ENCODE data around the gene KRTAP5-7. TPM values are rescaled to one million over a fixed set of nuclear protein-coding genes. Genes with fewer than 3 reads are reported as not detected.

The KRTAP5-7 gene
- total and polyA plus RNA-seq, 11 donors, result not detected

DNA sequence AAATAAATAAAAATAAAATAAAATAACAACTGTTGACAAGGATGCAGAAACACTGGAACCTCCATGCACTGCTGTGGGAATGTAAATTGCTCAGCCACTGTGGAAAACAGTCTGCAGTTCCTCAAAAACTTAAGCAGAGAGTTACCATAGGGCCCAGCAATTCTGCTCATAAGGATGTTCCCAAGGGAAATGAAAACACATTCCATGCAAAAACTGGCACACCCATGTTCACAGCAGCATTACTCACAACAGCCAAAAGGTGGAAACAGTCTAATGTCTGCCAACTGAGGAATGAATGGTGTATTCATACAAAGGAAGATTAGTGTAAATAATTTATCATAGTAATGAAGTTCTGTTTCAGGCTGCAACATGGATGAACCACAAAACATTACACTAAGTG is 35.1 kb downstream of the KRTAP5-7 start:
- intact Hi-C loops (cut with DNase I), result loop anchor here in 1 of 10 donors (10.0 kb wide), 1 partner anchor 57 kb away; no protein-coding TSS in a partner anchor
- no peak overlapping the region for H3K4me3 ChIP-seq
- peaks cover 0 to 33% (median 8%) of the 10 kb centered on the region in 9 donors for H3K27me3 ChIP-seq
- no peak for TF ChIP-seq POLR2A (IDR thresholded peaks at IDR 0.05)
- TF ChIP-seq, protein P1, sequence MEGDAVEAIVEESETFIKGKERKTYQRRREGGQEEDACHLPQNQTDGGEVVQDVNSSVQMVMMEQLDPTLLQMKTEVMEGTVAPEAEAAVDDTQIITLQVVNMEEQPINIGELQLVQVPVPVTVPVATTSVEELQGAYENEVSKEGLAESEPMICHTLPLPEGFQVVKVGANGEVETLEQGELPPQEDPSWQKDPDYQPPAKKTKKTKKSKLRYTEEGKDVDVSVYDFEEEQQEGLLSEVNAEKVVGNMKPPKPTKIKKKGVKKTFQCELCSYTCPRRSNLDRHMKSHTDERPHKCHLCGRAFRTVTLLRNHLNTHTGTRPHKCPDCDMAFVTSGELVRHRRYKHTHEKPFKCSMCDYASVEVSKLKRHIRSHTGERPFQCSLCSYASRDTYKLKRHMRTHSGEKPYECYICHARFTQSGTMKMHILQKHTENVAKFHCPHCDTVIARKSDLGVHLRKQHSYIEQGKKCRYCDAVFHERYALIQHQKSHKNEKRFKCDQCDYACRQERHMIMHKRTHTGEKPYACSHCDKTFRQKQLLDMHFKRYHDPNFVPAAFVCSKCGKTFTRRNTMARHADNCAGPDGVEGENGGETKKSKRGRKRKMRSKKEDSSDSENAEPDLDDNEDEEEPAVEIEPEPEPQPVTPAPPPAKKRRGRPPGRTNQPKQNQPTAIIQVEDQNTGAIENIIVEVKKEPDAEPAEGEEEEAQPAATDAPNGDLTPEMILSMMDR (IDR thresholded peaks at IDR 0.05), result no peak
- no peak for DNase-seq
- no peaks in the 10 kb centered on the region for H3K36me3 ChIP-seq
- no peak for ATAC-seq
- no peaks in the 10 kb centered on the region for H3K4me1 ChIP-seq
- peaks cover 0 to 6% (median 0%) of the 10 kb centered on the region in 12 donors for H3K9me3 ChIP-seq
- H3K27ac ChIP-seq, result no peak overlapping the region

DNA sequence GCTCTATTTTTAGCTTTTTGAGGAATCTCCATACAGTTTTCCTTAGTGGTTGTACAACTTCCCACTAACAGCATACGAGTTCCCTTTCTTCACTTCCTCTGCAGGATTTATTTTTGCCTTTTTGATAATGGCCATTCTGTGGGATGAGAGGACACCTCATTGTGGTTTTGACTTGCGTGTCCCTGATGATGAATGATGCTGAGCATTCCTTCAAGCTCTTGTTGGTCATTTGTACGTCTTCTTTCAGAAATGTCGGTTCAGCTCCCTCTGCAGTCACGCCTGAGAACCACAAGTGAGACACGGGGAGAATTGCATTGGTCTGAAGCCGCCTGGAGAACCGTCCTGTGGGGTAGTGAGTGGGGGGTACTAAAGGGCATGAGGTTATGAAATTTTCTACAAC is 36.3 kb downstream of the KRTAP5-7 start:
- no peak overlapping the region for H3K4me3 ChIP-seq
- no peak overlapping the region for H3K27ac ChIP-seq
- DNase-seq (no peak), ATAC-seq (peak in 2 of 4 donors; percentile 48 to 55)
- 14 to 17% (median 16%) methylated on average over 8 of the region's 8 CpGs for WGBS, 4 donors
- TF ChIP-seq, protein P1 (IDR thresholded peaks at IDR 0.05), result peak in 9 of 12 donors; percentile 7 to 44 (median 36)
- no peak for TF ChIP-seq POLR2A (IDR thresholded peaks at IDR 0.05)
- peaks cover 0 to 36% (median 8%) of the 10 kb centered on the region in 9 donors for H3K27me3 ChIP-seq
- peaks cover 0 to 6% (median 0%) of the 10 kb centered on the region in 12 donors for H3K9me3 ChIP-seq
- no peaks in the 10 kb centered on the region for H3K4me1 ChIP-seq
- no peaks in the 10 kb centered on the region for H3K36me3 ChIP-seq
- intact Hi-C loops (cut with DNase I), result loop anchor here in 1 of 10 donors (10.0 kb wide), 1 partner anchor 59 kb away; no protein-coding TSS in a partner anchor

DNA sequence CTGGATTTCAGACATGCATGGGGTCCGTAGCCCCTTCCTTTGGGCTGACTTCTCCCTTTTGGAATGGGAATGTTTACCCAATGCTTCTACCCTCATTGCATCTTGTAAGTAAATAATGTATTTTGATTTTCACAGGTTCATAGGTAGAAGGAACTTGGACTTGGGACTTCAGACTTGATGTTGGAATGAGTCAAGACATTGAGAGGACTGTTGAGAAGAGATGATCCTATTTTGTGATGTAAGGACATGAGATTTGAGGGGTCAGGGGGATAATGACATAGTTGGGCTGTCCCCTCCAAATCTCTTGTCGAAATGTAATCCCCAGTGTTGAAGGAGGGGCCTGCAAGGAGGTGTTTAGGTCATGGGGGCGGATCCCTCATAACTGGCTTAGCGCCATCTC is 37.4 kb downstream of the KRTAP5-7 start:
- DNase-seq, result no peak
- no peak for ATAC-seq
- TF ChIP-seq POLR2A (IDR thresholded peaks at IDR 0.05), result no peak
- TF ChIP-seq, protein P1 (IDR thresholded peaks at IDR 0.05), result no peak
- Histone ChIP-seq H3K4me3 (no peak overlapping the region), H3K4me1 (no peaks in the 10 kb centered on the region), H3K9me3 (peaks cover 0 to 6% (median 0%) of the 10 kb centered on the region in 12 donors), H3K27me3 (peaks cover 0 to 37% (median 8%) of the 10 kb centered on the region in 9 donors), H3K36me3 (no peaks in the 10 kb centered on the region), H3K27ac (no peak overlapping the region)
- intact Hi-C loops (cut with DNase I), result loop anchor here in 1 of 10 donors (10.0 kb wide), 1 partner anchor 60 kb away; no protein-coding TSS in a partner anchor
- WGBS, 4 donors, result 82 to 87% (median 83%) methylated on average over 4 of the region's 4 CpGs

DNA sequence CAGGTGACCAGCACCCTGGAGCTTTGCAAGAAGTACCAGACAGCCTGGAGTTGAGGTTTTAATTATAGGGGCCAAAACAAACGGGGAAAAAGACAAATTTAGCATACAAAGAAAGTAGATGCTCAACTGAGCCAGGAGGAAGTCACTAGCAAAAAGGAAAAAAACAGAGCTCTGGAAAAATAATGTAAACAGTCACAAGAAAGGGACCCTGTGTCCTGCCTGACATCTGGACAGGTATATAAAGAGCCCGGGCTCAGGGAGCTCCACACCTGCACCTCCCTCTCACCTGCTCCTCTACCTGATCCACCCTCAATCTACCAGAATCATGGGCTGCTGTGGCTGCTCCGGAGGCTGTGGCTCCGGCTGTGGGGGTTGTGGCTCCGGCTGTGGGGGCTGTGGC is 38.2 kb downstream of the KRTAP5-7 start, which contains the start of gene KRTAP5-10:
Gene KRTAP5-10, plus strand, starts transcription at position 301 of the 400 bp plus-strand sequence. Its CDS starts 25 bp downstream, at position 326.
- 38 to 75% (median 66%) methylated on average over 4 to 5 of the region's 5 CpGs for WGBS, 4 donors
- ATAC-seq, result no peak
- peaks cover 0 to 37% (median 8%) of the 10 kb centered on the region in 9 donors for H3K27me3 ChIP-seq

More for the DNA sequence above, 38.2 kb downstream of the KRTAP5-7 start, which contains the start of gene KRTAP5-10:
- Histone ChIP-seq H3K36me3 (no peaks in the 10 kb centered on the region), H3K27ac (no peak within 1 kb of the TSS), H3K4me3 (no peak within 1 kb of the TSS), H3K4me1 (no peaks in the 10 kb centered on the region), H3K9me3 (peaks cover 0 to 2% (median 0%) of the 10 kb centered on the region in 12 donors)
- TF ChIP-seq, protein P1 (IDR thresholded peaks at IDR 0.05), result no peak
- TF ChIP-seq POLR2A (IDR thresholded peaks at IDR 0.05), result no peak
- intact Hi-C loops (cut with DNase I), result loop anchor here in 1 of 10 donors (10.0 kb wide), 1 partner anchor 60 kb away; no protein-coding TSS in a partner anchor
- no peak for DNase-seq

Measured in heart left ventricle (tissue), 16 donors.